Mesothelial cell of epicardium (in vitro differentiated cells): Measurements from ENCODE around the gene AMH. TPM values are rescaled to one million over a fixed set of nuclear protein-coding genes. Genes with fewer than 3 reads are reported as not detected.

ENCODE experiments used
- DNase-seq, 2 experiments: peaks; one replicate each; pipeline ENCODE4 v3.0.0; 2021; ENCODE audit warnings: low spot score in 2 of 2; ENCODE audit not compliant: unreplicated experiment in 2 of 2
- H3K27ac Mint-ChIP-seq: 2 replicates; pipeline ENCODE4 v1.8.0; 2021; ENCODE audit warnings: mixed read lengths
- H3K27me3 Mint-ChIP-seq: 2 replicates; pipeline ENCODE4 v1.8.0; 2021; ENCODE audit warnings: low read depth, mixed read lengths
- H3K36me3 Mint-ChIP-seq: 2 replicates; pipeline ENCODE4 v1.8.0; 2021; ENCODE audit warnings: mixed read lengths
- H3K4me1 Mint-ChIP-seq: 2 replicates; pipeline ENCODE4 v1.8.0; 2021; ENCODE audit warnings: mixed read lengths
- H3K4me3 Mint-ChIP-seq: 2 replicates; pipeline ENCODE4 v1.8.0; 2021; ENCODE audit warnings: mild to moderate bottlenecking, moderate library complexity, mixed read lengths
- H3K9me3 Mint-ChIP-seq: 2 replicates; pipeline ENCODE4 v1.8.0; 2021; ENCODE audit warnings: mixed read lengths
- CTCF ChIP-seq: fragments of 200-600 bp; sonication (generic); IDR thresholded peaks from one replicate; pipeline ENCODE4 v1.5.0; 2021; ENCODE audit warnings: antibody characterized with exemption; ENCODE audit not compliant: unreplicated experiment
- total RNA-seq: library from RNA; stranded (reverse); gene quantifications from 3 replicates; pipeline ENCODE4 v1.2.1, GENCODE V29; 2021

The AMH gene
- total RNA-seq, 1 donor from 2014 or later, result 50.1 TPM

- Mint-ChIP-seq H3K36me3 (peaks cover 23% of the 10 kb centered on the region), H3K27ac (no peak overlapping the region), H3K4me3 (no peak overlapping the region), H3K4me1 (no peaks in the 10 kb centered on the region), H3K27me3 (no peaks in the 10 kb centered on the region), H3K9me3 (no peaks in the 10 kb centered on the region)
- TF ChIP-seq CTCF, result no peak
- DNase-seq, result no peak
Measured at GRCh38 chr19:2207008-2207407, 42.1 kb upstream of the AMH start.

GRCh38 chr19:2207991-2208860, 40.9 kb upstream of the AMH start:
- Mint-ChIP-seq H3K27me3 (no peaks in the 10 kb centered on the region), H3K36me3 (peaks cover 20% of the 10 kb centered on the region), H3K27ac (no peak overlapping the region), H3K4me3 (no peak overlapping the region), H3K4me1 (no peaks in the 10 kb centered on the region), H3K9me3 (no peaks in the 10 kb centered on the region)
- no peak for DNase-seq
- TF ChIP-seq CTCF, result no peak

- Mint-ChIP-seq H3K9me3 (no peaks in the 10 kb centered on the region), H3K27me3 (no peaks in the 10 kb centered on the region), H3K4me3 (no peak overlapping the region), H3K36me3 (peaks cover 20% of the 10 kb centered on the region), H3K27ac (no peak overlapping the region), H3K4me1 (no peaks in the 10 kb centered on the region)
- no peak for DNase-seq
- TF ChIP-seq CTCF, result no peak
Measured at GRCh38 chr19:2208975-2209374, 40.1 kb upstream of the AMH start.

GRCh38 chr19:2209408-2209807, 39.7 kb upstream of the AMH start:
- DNase-seq, result no peak
- peaks cover 18% of the 10 kb centered on the region for H3K36me3 Mint-ChIP-seq
- H3K9me3 Mint-ChIP-seq, result no peaks in the 10 kb centered on the region
- H3K4me3 Mint-ChIP-seq, result no peak overlapping the region
- no peak overlapping the region for H3K27ac Mint-ChIP-seq
- no peaks in the 10 kb centered on the region for H3K27me3 Mint-ChIP-seq
- TF ChIP-seq CTCF, result no peak
- H3K4me1 Mint-ChIP-seq, result no peaks in the 10 kb centered on the region

GRCh38 chr19:2210206-2210605, 38.9 kb upstream of the AMH start:
- no peak overlapping the region for H3K27ac Mint-ChIP-seq
- H3K27me3 Mint-ChIP-seq, result no peaks in the 10 kb centered on the region
- H3K4me1 Mint-ChIP-seq, result no peaks in the 10 kb centered on the region
- peaks cover 22% of the 10 kb centered on the region for H3K36me3 Mint-ChIP-seq
- no peak for DNase-seq
- no peaks in the 10 kb centered on the region for H3K9me3 Mint-ChIP-seq
- H3K4me3 Mint-ChIP-seq, result no peak overlapping the region
- no peak for TF ChIP-seq CTCF
